CD14-positive monocyte (primary cell): Measurements from ENCODE around the gene LTO1. TPM values are rescaled to one million over a fixed set of nuclear protein-coding genes. Genes with fewer than 3 reads are reported as not detected.

Experiments used
- DNase-seq, 3 donors: peaks; one replicate each; pipeline ENCODE4 v3.0.0-alpha.2; 2011 to 2022
- H2AFZ ChIP-seq: 2 replicates; pipeline ENCODE4 v1.6.0; 2012; ENCODE audit warnings: mild to moderate bottlenecking, low read depth, low read length, inconsistent platforms; ENCODE audit not compliant: insufficient read depth, poor library complexity, severe bottlenecking
- H3K27ac ChIP-seq, 2 donors: 1 replicate in 1 of 2; 2 replicates in 1 of 2; pipeline ENCODE4 v1.5.1; 2012 to 2013; ENCODE audit warnings: low read length in 2 of 2, control low read depth in 1 of 2, inconsistent platforms in 1 of 2, low read depth in 1 of 2, mild to moderate bottlenecking in 1 of 2
- H3K27me3 ChIP-seq, 2 donors: one replicate each; pipeline versions ENCODE4 v1.6.0 to v1.6.1; 2011 to 2013; ENCODE audit warnings: low read length in 2 of 2; ENCODE audit not compliant: control insufficient read depth in 2 of 2, insufficient read depth in 2 of 2
- H3K36me3 ChIP-seq, 2 donors: replicated peaks in 1 of 2; 1 replicate in 1 of 2; 2 replicates in 1 of 2; pipeline versions ENCODE4 v1.5.1 to v1.6.1; 2012 to 2013; ENCODE audit warnings: low read length in 2 of 2, control low read depth in 1 of 2, inconsistent platforms in 1 of 2, mild to moderate bottlenecking in 1 of 2; ENCODE audit not compliant: insufficient read depth in 2 of 2, control insufficient read depth in 1 of 2
- H3K4me1 ChIP-seq, 2 donors: 1 replicate in 1 of 2; 2 replicates in 1 of 2; pipeline versions ENCODE4 v1.5.1 to v1.6.1; 2012 to 2013; ENCODE audit warnings: low read length in 2 of 2, control low read depth in 1 of 2, inconsistent platforms in 1 of 2, mild to moderate bottlenecking in 1 of 2, moderate library complexity in 1 of 2; ENCODE audit not compliant: insufficient read depth in 2 of 2, control insufficient read depth in 1 of 2
- H3K4me2 ChIP-seq: replicated peaks from 2 replicates; pipeline ENCODE3; 2012; ENCODE audit warnings: low read length, moderate library complexity, mild to moderate bottlenecking; ENCODE audit not compliant: poor library complexity, severe bottlenecking; ENCODE audit errors: extremely low read depth
- H3K4me3 ChIP-seq, 3 experiments: fragments of 200-600 bp in 1 of 3; sonication (generic) in 1 of 3; replicated peaks in 1 of 3; 1 replicate in 2 of 3; 2 replicates in 1 of 3; pipeline ENCODE4 v1.5.1; 2011 to 2013; ENCODE audit warnings: low read length in 3 of 3, mild to moderate bottlenecking in 3 of 3, control low read depth in 2 of 3, low read depth in 2 of 3, inconsistent platforms in 1 of 3, moderate library complexity in 1 of 3
- H3K79me2 ChIP-seq: 2 replicates; pipeline ENCODE4 v1.6.0; 2012; ENCODE audit warnings: mild to moderate bottlenecking, control low read depth, inconsistent platforms, low read length, moderate library complexity; ENCODE audit not compliant: insufficient read depth
- H3K9ac ChIP-seq: 2 replicates; pipeline ENCODE4 v1.6.0; 2017; ENCODE audit warnings: low read length, mild to moderate bottlenecking; ENCODE audit not compliant: insufficient read depth, poor library complexity, severe bottlenecking
- H3K9me3 ChIP-seq, 2 donors: replicated peaks in 1 of 2; 1 replicate in 1 of 2; 2 replicates in 1 of 2; pipeline versions ENCODE4 v1.5.1 to v1.6.1; 2012 to 2013; ENCODE audit warnings: low read length in 2 of 2, control low read depth in 1 of 2; ENCODE audit not compliant: control insufficient read depth in 1 of 2, insufficient read depth in 1 of 2
- H4K20me1 ChIP-seq: 2 replicates; pipeline ENCODE4 v1.6.0; 2012; ENCODE audit warnings: mild to moderate bottlenecking, low read length, control low read depth, moderate library complexity; ENCODE audit not compliant: insufficient read depth
- H3K27ac Mint-ChIP-seq, 7 donors: one replicate each; pipeline ENCODE4 v1.8.0; 2020; ENCODE audit warnings: mild to moderate bottlenecking in 7 of 7, mixed read lengths in 7 of 7, moderate library complexity in 6 of 7, inconsistent platforms in 2 of 7
- H3K27me3 Mint-ChIP-seq, 3 donors: one replicate each; pipeline ENCODE4 v1.8.0; 2021 to 2022; ENCODE audit warnings: low read depth in 3 of 3, mild to moderate bottlenecking in 3 of 3, mixed read lengths in 3 of 3, moderate library complexity in 3 of 3, inconsistent platforms in 1 of 3
- H3K36me3 Mint-ChIP-seq, 2 donors: one replicate each; pipeline ENCODE4 v1.8.0; 2020; ENCODE audit warnings: mixed read lengths in 2 of 2, inconsistent platforms in 1 of 2, mild to moderate bottlenecking in 1 of 2
- H3K4me1 Mint-ChIP-seq: one replicate; pipeline ENCODE4 v1.8.0; 2020; ENCODE audit warnings: mild to moderate bottlenecking, mixed read lengths
- H3K4me3 Mint-ChIP-seq, 2 donors: one replicate each; pipeline ENCODE4 v1.8.0; 2020; ENCODE audit warnings: mild to moderate bottlenecking in 2 of 2, mixed read lengths in 2 of 2, moderate library complexity in 1 of 2
- H3K9me3 Mint-ChIP-seq, 7 donors: one replicate each; pipeline ENCODE4 v1.8.0; 2020 to 2022; ENCODE audit warnings: mixed read lengths in 7 of 7, mild to moderate bottlenecking in 6 of 7, moderate library complexity in 6 of 7, inconsistent platforms in 2 of 7
- WGBS: methylation state at CpG from one replicate; pipeline ENCODE4 v1.1.5; 2013; ENCODE audit warnings: missing lambda C conversion rate; ENCODE audit not compliant: insufficient coverage; 5-methylcytosine and 5-hydroxymethylcytosine counted together
- intact Hi-C, 2 donors: fragments of 100-400 bp; cut with micrococcal nuclease; formaldehyde crosslinking; loops; one replicate each; pipeline versions ENCODE4 v1.15.0 to v1.15.1; 2023
- polyA plus RNA-seq, 3 donors: library from polyadenylated mRNA; depleted of rRNA in 1 of 3; unstranded in 2 of 3; stranded (reverse) in 1 of 3; fragments of 300-500 nt in 2 of 3; fragments of >200 nt in 1 of 3; fragmentation: Illumina TruSeq in 2 of 3; gene quantifications; 1 replicate in 2 of 3; 2 replicates in 1 of 3; pipeline ENCODE4 v1.2.3, GENCODE V29; 2012 to 2021
- TF ChIP-seq, protein P1 (sequence below): fragments of 200-600 bp; IDR thresholded peaks from one replicate; pipeline ENCODE4 v1.8.0; 2022; ENCODE audit warnings: antibody characterized with exemption, mild to moderate bottlenecking

The LTO1 gene
- polyA plus RNA-seq, 3 donors, result 3.9 to 27.1 (median 5.2) TPM

GRCh38 chr11:69635195-69635594 lies 40.0 kb downstream of the LTO1 start:
- Mint-ChIP-seq H3K27me3 (peaks cover 55 to 86% (median 71%) of the 10 kb centered on the region in 3 donors), H3K36me3 (peaks cover 0 to 2% of the 10 kb centered on the region in 2 donors), H3K4me1 (peaks cover 22% of the 10 kb centered on the region), H3K4me3 (peak overlapping the region in 1 of 2 donors; percentile 35), H3K27ac (no peak overlapping the region), H3K9me3 (peaks cover 0 to 21% (median 6%) of the 10 kb centered on the region in 7 donors)
- H3K9ac ChIP-seq, result no peak overlapping the region
- H4K20me1 ChIP-seq, result no peaks in the 10 kb centered on the region
- H3K9me3 ChIP-seq, result peaks cover 3 to 14% of the 10 kb centered on the region in 2 donors
- peaks cover 37 to 68% of the 10 kb centered on the region in 2 donors for H3K27me3 ChIP-seq
- H3K79me2 ChIP-seq, result no peaks in the 10 kb centered on the region
- no peak overlapping the region for H3K27ac ChIP-seq
- H3K36me3 ChIP-seq, result no peaks in the 10 kb centered on the region
- TF ChIP-seq, protein P1, sequence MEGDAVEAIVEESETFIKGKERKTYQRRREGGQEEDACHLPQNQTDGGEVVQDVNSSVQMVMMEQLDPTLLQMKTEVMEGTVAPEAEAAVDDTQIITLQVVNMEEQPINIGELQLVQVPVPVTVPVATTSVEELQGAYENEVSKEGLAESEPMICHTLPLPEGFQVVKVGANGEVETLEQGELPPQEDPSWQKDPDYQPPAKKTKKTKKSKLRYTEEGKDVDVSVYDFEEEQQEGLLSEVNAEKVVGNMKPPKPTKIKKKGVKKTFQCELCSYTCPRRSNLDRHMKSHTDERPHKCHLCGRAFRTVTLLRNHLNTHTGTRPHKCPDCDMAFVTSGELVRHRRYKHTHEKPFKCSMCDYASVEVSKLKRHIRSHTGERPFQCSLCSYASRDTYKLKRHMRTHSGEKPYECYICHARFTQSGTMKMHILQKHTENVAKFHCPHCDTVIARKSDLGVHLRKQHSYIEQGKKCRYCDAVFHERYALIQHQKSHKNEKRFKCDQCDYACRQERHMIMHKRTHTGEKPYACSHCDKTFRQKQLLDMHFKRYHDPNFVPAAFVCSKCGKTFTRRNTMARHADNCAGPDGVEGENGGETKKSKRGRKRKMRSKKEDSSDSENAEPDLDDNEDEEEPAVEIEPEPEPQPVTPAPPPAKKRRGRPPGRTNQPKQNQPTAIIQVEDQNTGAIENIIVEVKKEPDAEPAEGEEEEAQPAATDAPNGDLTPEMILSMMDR, result no peak
- no CpG with 5 or more reads among the region's 6 CpGs for WGBS
- intact Hi-C loops, result no loop called here
- H3K4me1 ChIP-seq, result peaks cover 28 to 33% of the 10 kb centered on the region in 2 donors
- DNase-seq, result no peak
- H3K4me2 ChIP-seq, result no peak overlapping the region
- H3K4me3 ChIP-seq, result no peak overlapping the region
- H2AFZ ChIP-seq, result no peak overlapping the region

GRCh38 chr11:69634590-69634989 lies 40.6 kb downstream of the LTO1 start:
- H3K9me3 Mint-ChIP-seq, result peaks cover 5 to 27% (median 12%) of the 10 kb centered on the region in 7 donors
- Histone ChIP-seq H4K20me1 (no peaks in the 10 kb centered on the region), H3K79me2 (no peaks in the 10 kb centered on the region), H3K4me1 (peaks cover 27 to 31% of the 10 kb centered on the region in 2 donors), H3K9me3 (peaks cover 9 to 15% of the 10 kb centered on the region in 2 donors), H2AFZ (no peak overlapping the region), H3K27me3 (peaks cover 31 to 62% of the 10 kb centered on the region in 2 donors), H3K4me3 (no peak overlapping the region), H3K9ac (no peak overlapping the region), H3K4me2 (no peak overlapping the region), H3K27ac (no peak overlapping the region), H3K36me3 (no peaks in the 10 kb centered on the region)
- 85% methylated on average over 6 of the region's 7 CpGs for WGBS
- TF ChIP-seq, protein P1, result no peak
- intact Hi-C loops, result no loop called here
- H3K4me1 Mint-ChIP-seq, result peaks cover 18% of the 10 kb centered on the region
- peak overlapping the region in 1 of 2 donors; percentile 35 for H3K4me3 Mint-ChIP-seq
- H3K36me3 Mint-ChIP-seq, result peaks cover 0 to 2% of the 10 kb centered on the region in 2 donors
- no peak overlapping the region for H3K27ac Mint-ChIP-seq
- no peak for DNase-seq
- peaks cover 49 to 80% (median 65%) of the 10 kb centered on the region in 3 donors for H3K27me3 Mint-ChIP-seq
